NCI-H2227 (cell line): ENCODE measurements around the gene SLC6A17.

Source experiments
- DNase-seq: peaks from one replicate; lab custom pipeline; 2025; ENCODE audit not compliant: unreplicated experiment; lab: John Stamatoyannopoulos, UW

The SLC6A17 gene

GRCh38 chr1:110237386-110238152 lies 87.3 kb downstream of the SLC6A17 start:
- no peak for DNase-seq

- no peak for DNase-seq
Measured at GRCh38 chr1:110239441-110240430, 89.4 kb downstream of the SLC6A17 start.

GRCh38 chr1:110240476-110241210 lies 90.3 kb downstream of the SLC6A17 start:
- DNase-seq: no peak

- no peak for DNase-seq
Measured at GRCh38 chr1:110241516-110241915, 91.2 kb downstream of the SLC6A17 start.

- DNase-seq: no peak
Measured at GRCh38 chr1:110242062-110242461, 91.8 kb downstream of the SLC6A17 start.

- no peak for DNase-seq
Measured at GRCh38 chr1:110242731-110243130, 92.4 kb downstream of the SLC6A17 start.

- no peak for DNase-seq
Measured at GRCh38 chr1:110243146-110243545, 92.9 kb downstream of the SLC6A17 start.

GRCh38 chr1:110243574-110243973 lies 93.3 kb downstream of the SLC6A17 start:
- DNase-seq: no peak

GRCh38 chr1:110245876-110246620 lies 95.8 kb downstream of the SLC6A17 start:
- DNase-seq: no peak

- no peak for DNase-seq
Measured at GRCh38 chr1:110248746-110249145, 98.5 kb downstream of the SLC6A17 start.

- no peak for DNase-seq
Measured at GRCh38 chr1:110249256-110249655, 99.0 kb downstream of the SLC6A17 start.

GRCh38 chr1:110250008-110250407 lies 99.7 kb downstream of the SLC6A17 start:
- DNase-seq: no peak

GRCh38 chr1:110250749-110251148 lies 100.5 kb downstream of the SLC6A17 start:
- DNase-seq: no peak
